CD4-positive, alpha-beta T cell treated with Interleukin-1 beta for 1 hour (primary cell): ENCODE data around the gene TTC23.
A peak's percentile ranks its signal among the peaks of the same experiment; 100 is the strongest.

Experiments
- DNase-seq, 2 donors: peaks; one replicate each; pipeline ENCODE4 v3.0.0-alpha.2; 2020 to 2022

Gene TTC23

GRCh38 chr15:99100245-99101173 lies 148.9 kb downstream of the TTC23 start:
- peak; percentile 33 to 37 for DNase-seq

- DNase-seq, result no peak
Observed at GRCh38 chr15:99099661-99100060, 149.7 kb downstream of the TTC23 start.

GRCh38 chr15:99098991-99099390 lies 150.4 kb downstream of the TTC23 start:
- no peak for DNase-seq

- no peak for DNase-seq
Observed at GRCh38 chr15:99098426-99098825, 151.0 kb downstream of the TTC23 start.

- DNase-seq, result no peak
Observed at GRCh38 chr15:99097441-99098410, 151.7 kb downstream of the TTC23 start.

GRCh38 chr15:99096894-99097426 lies 152.4 kb downstream of the TTC23 start:
- DNase-seq, result no peak

- DNase-seq, result no peak
Observed at GRCh38 chr15:99096173-99096893, 153.0 kb downstream of the TTC23 start.

GRCh38 chr15:99095626-99096025 lies 153.8 kb downstream of the TTC23 start:
- DNase-seq, result no peak

- no peak for DNase-seq
Observed at GRCh38 chr15:99092554-99093172, 156.7 kb downstream of the TTC23 start.

- DNase-seq, result no peak
Observed at GRCh38 chr15:99090938-99091337, 158.4 kb downstream of the TTC23 start.

- DNase-seq, result peak in 1 of 2 donors; percentile 30
Observed at GRCh38 chr15:99090011-99090699, 159.2 kb downstream of the TTC23 start.

GRCh38 chr15:99087405-99087943 lies 161.9 kb downstream of the TTC23 start:
- DNase-seq, result no peak

GRCh38 chr15:99086327-99086667 lies 163.1 kb downstream of the TTC23 start:
- DNase-seq, result no peak
